K562 (cell line): ENCODE measurements around the gene CD164L2. TPM values are rescaled to one million over a fixed set of nuclear protein-coding genes. Genes with fewer than 3 reads are reported as not detected.

Experiments used
- JUNB ChIP-seq: fragments of 450-650 bp; formaldehyde crosslinking; conservative IDR thresholded peaks from 2 replicates; pipeline ENCODE4 v1.4.0; 2020; ENCODE audit warnings: mild to moderate bottlenecking
- NFXL1 ChIP-seq: fragments of 450-650 bp; formaldehyde crosslinking; IDR thresholded peaks from 2 replicates; pipeline ENCODE4 v1.4.0; 2021; ENCODE audit warnings: mild to moderate bottlenecking
- SNRNP70 ChIP-seq: fragments of 200-400 bp; formaldehyde crosslinking; optimal IDR thresholded peaks from 2 replicates; pipeline ENCODE3; 2017; ENCODE audit warnings: low read depth, low read length
- TEAD1 ChIP-seq, 2 experiments: fragments of 450-650 bp in 1 of 2; sonication (generic) in 1 of 2; formaldehyde crosslinking; IDR thresholded peaks; 2 replicates each; pipeline versions ENCODE4 v1.4.0 to v1.8.0; 2020 to 2022; ENCODE audit warnings: mild to moderate bottlenecking in 2 of 2, missing genetic modification reagents in 1 of 2
- TEAD4 ChIP-seq, 2 experiments: sonication (generic) in 1 of 2; formaldehyde crosslinking in 1 of 2; IDR thresholded peaks; 2 replicates each; pipeline versions ENCODE4 v1.6.1 to v1.8.0; 2012 to 2022; ENCODE audit warnings: borderline replicate concordance in 1 of 2, inconsistent platforms in 1 of 2, low read length in 1 of 2, mild to moderate bottlenecking in 1 of 2, missing genetic modification reagents in 1 of 2
- TOE1 ChIP-seq, 2 experiments: fragments of 450-650 bp in 1 of 2; sonication (generic) in 1 of 2; formaldehyde crosslinking in 1 of 2; IDR thresholded peaks; 2 replicates each; pipeline versions ENCODE4 v1.7.1 to v1.8.0; 2016 to 2022; ENCODE audit warnings: borderline replicate concordance in 2 of 2, mild to moderate bottlenecking in 2 of 2, antibody characterized with exemption in 1 of 2, inconsistent platforms in 1 of 2, low read depth in 1 of 2, missing genetic modification reagents in 1 of 2, moderate library complexity in 1 of 2
- ZNF561 ChIP-seq: fragments of 450-650 bp; formaldehyde crosslinking; conservative IDR thresholded peaks from 2 replicates; pipeline ENCODE4 v1.4.0; 2020; ENCODE audit warnings: mild to moderate bottlenecking, moderate library complexity
- polyA plus RNA-seq, 8 experiments: library from polyadenylated mRNA; depleted of rRNA in 4 of 8; stranded (reverse) in 5 of 8; unstranded in 3 of 8; fragments of >200 nt; fragmentation: Nextera tagmentation in 2 of 8; fragmentation: Illumina TruSeq in 1 of 8; extraction: Ambion mirVana in 2 of 8; extraction: Trizol in 1 of 8; gene quantifications; 2 replicates each; pipeline versions ENCODE4 v1.2.1 to v1.2.3, GENCODE V29; 2011 to 2014; ENCODE audit warnings: inconsistent platforms in 1 of 8, missing spikeins in 1 of 8
- total RNA-seq, 7 experiments: library from RNA; depleted of rRNA in 6 of 7; stranded (reverse); fragments of >200 nt in 6 of 7; fragmentation: Illumina TruSeq in 2 of 7; extraction: Trizol in 2 of 7; gene quantifications; 2 replicates each; pipeline versions ENCODE4 v1.2.1 to v1.2.3, GENCODE V29; 2011 to 2021; ENCODE audit warnings: low replicate concordance in 1 of 7
- TF ChIP-seq, protein P1 (sequence below), 2 experiments: fragments of 450-650 bp in 1 of 2; sonication (generic) in 1 of 2; formaldehyde crosslinking in 1 of 2; IDR thresholded peaks; 2 replicates each; pipeline versions ENCODE4 v1.7.1 to v1.9.0; 2016 to 2022; ENCODE audit warnings: inconsistent platforms in 1 of 2, mild to moderate bottlenecking in 1 of 2, missing genetic modification reagents in 1 of 2
- TF ChIP-seq, protein P2 (sequence below): sonication (generic); formaldehyde crosslinking; IDR thresholded peaks from 2 replicates; pipeline ENCODE4 v1.8.0; 2022; ENCODE audit warnings: mild to moderate bottlenecking, missing genetic modification reagents
- TF ChIP-seq, protein P3 (sequence below): fragments of 250-450 bp; sonication (Bioruptor Pico); IDR thresholded peaks from 2 replicates; pipeline ENCODE4 v1.4.0; 2020

Gene CD164L2
- total and polyA plus RNA-seq, 9 of the 15 experiments (the other 6 are each of a cell fraction or from before 2014, with no cell fraction given) = 0.08 to 0.92 (median 0.38) TPM; not detected in 1

DNA sequence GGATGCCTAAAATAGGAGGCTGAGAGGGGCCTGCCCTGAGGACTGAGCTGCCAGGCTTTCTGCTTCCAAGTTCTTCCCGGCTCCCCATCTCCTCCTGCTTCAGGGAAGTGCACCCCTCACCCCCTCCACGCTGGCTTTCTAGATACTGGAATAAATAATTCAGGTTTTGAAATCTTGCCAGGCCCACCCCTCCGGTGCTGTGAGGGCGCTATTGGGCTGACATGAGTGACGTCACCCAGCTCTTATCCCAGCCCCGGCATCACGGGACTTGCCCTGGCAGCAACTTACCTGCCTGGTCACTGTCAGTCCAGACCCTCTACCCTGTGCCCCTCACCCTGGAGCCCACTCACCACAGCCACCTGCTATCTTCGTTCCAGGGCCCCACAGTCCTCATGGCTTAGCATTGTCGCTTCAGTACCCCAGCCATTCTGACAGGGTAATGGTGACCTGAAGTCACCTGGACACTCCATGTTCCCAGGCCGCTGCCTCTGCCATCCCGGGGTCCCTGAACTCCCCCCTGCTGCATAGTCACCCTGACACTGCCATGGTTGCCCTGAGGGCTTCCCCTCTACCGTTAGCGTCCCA, 8.5 kb upstream of the CD164L2 start (continued):
- TF ChIP-seq, protein P1, sequence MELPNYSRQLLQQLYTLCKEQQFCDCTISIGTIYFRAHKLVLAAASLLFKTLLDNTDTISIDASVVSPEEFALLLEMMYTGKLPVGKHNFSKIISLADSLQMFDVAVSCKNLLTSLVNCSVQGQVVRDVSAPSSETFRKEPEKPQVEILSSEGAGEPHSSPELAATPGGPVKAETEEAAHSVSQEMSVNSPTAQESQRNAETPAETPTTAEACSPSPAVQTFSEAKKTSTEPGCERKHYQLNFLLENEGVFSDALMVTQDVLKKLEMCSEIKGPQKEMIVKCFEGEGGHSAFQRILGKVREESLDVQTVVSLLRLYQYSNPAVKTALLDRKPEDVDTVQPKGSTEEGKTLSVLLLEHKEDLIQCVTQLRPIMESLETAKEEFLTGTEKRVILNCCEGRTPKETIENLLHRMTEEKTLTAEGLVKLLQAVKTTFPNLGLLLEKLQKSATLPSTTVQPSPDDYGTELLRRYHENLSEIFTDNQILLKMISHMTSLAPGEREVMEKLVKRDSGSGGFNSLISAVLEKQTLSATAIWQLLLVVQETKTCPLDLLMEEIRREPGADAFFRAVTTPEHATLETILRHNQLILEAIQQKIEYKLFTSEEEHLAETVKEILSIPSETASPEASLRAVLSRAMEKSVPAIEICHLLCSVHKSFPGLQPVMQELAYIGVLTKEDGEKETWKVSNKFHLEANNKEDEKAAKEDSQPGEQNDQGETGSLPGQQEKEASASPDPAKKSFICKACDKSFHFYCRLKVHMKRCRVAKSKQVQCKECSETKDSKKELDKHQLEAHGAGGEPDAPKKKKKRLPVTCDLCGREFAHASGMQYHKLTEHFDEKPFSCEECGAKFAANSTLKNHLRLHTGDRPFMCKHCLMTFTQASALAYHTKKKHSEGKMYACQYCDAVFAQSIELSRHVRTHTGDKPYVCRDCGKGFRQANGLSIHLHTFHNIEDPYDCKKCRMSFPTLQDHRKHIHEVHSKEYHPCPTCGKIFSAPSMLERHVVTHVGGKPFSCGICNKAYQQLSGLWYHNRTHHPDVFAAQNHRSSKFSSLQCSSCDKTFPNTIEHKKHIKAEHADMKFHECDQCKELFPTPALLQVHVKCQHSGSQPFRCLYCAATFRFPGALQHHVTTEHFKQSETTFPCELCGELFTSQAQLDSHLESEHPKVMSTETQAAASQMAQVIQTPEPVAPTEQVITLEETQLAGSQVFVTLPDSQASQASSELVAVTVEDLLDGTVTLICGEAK (IDR thresholded peaks at IDR 0.05) = 0 out of 2 replicates have a peak, but pooled peaks have one; percentile 61
- TF ChIP-seq, protein P1 (CRISPR knock-in tag; IDR thresholded peaks at IDR 0.05) = no peak
- TF ChIP-seq NFXL1 (CRISPR knock-in tag) (no peak), TEAD1 (CRISPR knock-in tag; IDR thresholded peaks at IDR 0.05) (0 out of 4 replicates have a peak, but pooled peaks of 1 of the 2 experiments have one; percentile 16), ZNF561 (CRISPR knock-in tag) (no peak), JUNB (CRISPR knock-in tag) (no peak), TEAD4 (IDR thresholded peaks at IDR 0.05; ENCODE audit: low read length) (no peak), TEAD4 (CRISPR knock-in tag; IDR thresholded peaks at IDR 0.05; ENCODE audit: borderline replicate concordance) (0 out of 2 replicates have a peak, but pooled peaks have one; percentile 43), SNRNP70 (no peak), TOE1 (IDR thresholded peaks at IDR 0.05; ENCODE audit: borderline replicate concordance) (peak; percentile 37; the same call in 1 of the 2 replicates), TOE1 (CRISPR knock-in tag; IDR thresholded peaks at IDR 0.05; ENCODE audit: borderline replicate concordance, low read depth) (no peak)
- TF ChIP-seq, protein P2, sequence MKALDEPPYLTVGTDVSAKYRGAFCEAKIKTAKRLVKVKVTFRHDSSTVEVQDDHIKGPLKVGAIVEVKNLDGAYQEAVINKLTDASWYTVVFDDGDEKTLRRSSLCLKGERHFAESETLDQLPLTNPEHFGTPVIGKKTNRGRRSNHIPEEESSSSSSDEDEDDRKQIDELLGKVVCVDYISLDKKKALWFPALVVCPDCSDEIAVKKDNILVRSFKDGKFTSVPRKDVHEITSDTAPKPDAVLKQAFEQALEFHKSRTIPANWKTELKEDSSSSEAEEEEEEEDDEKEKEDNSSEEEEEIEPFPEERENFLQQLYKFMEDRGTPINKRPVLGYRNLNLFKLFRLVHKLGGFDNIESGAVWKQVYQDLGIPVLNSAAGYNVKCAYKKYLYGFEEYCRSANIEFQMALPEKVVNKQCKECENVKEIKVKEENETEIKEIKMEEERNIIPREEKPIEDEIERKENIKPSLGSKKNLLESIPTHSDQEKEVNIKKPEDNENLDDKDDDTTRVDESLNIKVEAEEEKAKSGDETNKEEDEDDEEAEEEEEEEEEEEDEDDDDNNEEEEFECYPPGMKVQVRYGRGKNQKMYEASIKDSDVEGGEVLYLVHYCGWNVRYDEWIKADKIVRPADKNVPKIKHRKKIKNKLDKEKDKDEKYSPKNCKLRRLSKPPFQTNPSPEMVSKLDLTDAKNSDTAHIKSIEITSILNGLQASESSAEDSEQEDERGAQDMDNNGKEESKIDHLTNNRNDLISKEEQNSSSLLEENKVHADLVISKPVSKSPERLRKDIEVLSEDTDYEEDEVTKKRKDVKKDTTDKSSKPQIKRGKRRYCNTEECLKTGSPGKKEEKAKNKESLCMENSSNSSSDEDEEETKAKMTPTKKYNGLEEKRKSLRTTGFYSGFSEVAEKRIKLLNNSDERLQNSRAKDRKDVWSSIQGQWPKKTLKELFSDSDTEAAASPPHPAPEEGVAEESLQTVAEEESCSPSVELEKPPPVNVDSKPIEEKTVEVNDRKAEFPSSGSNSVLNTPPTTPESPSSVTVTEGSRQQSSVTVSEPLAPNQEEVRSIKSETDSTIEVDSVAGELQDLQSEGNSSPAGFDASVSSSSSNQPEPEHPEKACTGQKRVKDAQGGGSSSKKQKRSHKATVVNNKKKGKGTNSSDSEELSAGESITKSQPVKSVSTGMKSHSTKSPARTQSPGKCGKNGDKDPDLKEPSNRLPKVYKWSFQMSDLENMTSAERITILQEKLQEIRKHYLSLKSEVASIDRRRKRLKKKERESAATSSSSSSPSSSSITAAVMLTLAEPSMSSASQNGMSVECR (CRISPR knock-in tag) = peak; percentile 54; the same call in 1 of the 2 replicates
- TF ChIP-seq, protein P3, sequence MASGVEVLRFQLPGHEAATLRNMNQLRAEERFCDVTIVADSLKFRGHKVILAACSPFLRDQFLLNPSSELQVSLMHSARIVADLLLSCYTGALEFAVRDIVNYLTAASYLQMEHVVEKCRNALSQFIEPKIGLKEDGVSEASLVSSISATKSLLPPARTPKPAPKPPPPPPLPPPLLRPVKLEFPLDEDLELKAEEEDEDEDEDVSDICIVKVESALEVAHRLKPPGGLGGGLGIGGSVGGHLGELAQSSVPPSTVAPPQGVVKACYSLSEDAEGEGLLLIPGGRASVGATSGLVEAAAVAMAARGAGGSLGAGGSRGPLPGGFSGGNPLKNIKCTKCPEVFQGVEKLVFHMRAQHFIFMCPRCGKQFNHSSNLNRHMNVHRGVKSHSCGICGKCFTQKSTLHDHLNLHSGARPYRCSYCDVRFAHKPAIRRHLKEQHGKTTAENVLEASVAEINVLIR (CRISPR knock-in tag) = 0 out of 2 replicates have a peak, but pooled peaks have one; percentile 29
